GM13976 (cell line): ENCODE data around the gene NANS.

Experiments
- DNase-seq: peaks from one replicate; pipeline ENCODE4 v3.0.0; 2012; ENCODE audit warnings: low spot score
- in situ Hi-C: fragments of 300-500 bp; cut with MboI; formaldehyde crosslinking; loops from one replicate; pipeline ENCODE4 v1.12.0; 2022; ENCODE audit warnings: low sequenced_read_pairs, mixed read lengths, inconsistent platforms; ENCODE audit not compliant: unreplicated experiment
- TF ChIP-seq, protein P1 (sequence below): IDR thresholded peaks from 2 replicates; pipeline ENCODE4 v1.5.1; 2012; ENCODE audit warnings: borderline replicate concordance, mild to moderate bottlenecking; ENCODE audit not compliant: insufficient read depth; ENCODE audit errors: extremely low read depth, missing control alignments, control extremely low read depth

Gene NANS

GRCh38 chr9:98083061-98083501, 26.5 kb downstream of the NANS start:
- DNase-seq, result no peak
- TF ChIP-seq, protein P1, sequence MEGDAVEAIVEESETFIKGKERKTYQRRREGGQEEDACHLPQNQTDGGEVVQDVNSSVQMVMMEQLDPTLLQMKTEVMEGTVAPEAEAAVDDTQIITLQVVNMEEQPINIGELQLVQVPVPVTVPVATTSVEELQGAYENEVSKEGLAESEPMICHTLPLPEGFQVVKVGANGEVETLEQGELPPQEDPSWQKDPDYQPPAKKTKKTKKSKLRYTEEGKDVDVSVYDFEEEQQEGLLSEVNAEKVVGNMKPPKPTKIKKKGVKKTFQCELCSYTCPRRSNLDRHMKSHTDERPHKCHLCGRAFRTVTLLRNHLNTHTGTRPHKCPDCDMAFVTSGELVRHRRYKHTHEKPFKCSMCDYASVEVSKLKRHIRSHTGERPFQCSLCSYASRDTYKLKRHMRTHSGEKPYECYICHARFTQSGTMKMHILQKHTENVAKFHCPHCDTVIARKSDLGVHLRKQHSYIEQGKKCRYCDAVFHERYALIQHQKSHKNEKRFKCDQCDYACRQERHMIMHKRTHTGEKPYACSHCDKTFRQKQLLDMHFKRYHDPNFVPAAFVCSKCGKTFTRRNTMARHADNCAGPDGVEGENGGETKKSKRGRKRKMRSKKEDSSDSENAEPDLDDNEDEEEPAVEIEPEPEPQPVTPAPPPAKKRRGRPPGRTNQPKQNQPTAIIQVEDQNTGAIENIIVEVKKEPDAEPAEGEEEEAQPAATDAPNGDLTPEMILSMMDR, result no peak
- in situ Hi-C loops, result no loop called here

DNA sequence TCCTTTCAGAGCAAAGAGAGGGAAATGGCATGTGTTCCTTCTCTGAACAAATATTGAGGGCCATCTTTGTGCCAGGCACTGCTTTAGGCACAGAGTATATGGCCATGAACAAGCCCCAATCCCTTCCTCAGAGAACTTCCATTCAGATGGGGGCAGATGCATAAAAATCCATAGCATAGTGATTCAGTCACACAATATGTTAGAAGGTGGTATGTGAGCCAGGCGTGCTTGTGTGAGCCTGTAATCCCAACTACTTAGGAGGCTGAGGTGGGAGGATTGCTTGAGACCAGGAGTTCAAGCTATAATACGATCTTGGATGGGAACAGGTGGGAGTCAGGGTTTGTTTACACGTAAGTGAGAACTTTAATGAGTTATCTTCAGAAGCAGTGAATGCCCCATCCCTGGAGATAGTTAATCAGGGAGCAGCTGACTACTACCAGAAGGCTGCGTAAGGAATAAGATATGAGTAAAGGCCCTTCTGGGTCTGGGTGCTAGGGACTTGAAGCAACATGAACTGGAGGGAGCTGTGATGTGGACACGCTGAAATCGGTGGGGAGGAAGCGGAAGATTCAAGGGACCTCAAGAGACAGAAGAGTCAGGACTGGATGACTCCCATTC, 27.1 kb downstream of the NANS start:
- no peak for DNase-seq
- in situ Hi-C loops, result no loop called here
- TF ChIP-seq, protein P1, result no peak

- DNase-seq, result no peak
- in situ Hi-C loops, result no loop called here
- TF ChIP-seq, protein P1, result no peak
Measured at GRCh38 chr9:98084396-98084795, 27.9 kb downstream of the NANS start.

DNA sequence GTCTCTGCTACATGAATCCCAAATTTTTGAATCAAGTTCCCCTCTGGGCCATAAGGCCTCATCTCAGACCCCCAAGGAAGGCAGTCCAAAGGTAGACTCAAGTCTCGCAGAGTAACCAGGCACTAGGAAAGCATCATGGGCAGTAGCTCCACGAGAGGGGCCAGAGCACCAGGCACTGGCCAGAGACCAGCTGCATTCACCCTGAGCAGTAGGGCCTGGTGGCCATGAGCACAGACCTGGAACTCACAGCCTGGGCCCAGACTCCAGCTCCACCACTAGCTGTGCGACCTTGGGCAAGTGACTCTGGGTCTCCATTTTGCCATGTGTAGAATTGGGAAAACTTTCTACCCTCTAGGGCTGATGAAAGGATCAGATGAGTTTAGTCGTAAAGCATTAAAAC, 28.5 kb downstream of the NANS start:
- TF ChIP-seq, protein P1, result no peak
- no peak for DNase-seq
- in situ Hi-C loops, result no loop called here

- TF ChIP-seq, protein P1, result no peak
- in situ Hi-C loops, result no loop called here
- no peak for DNase-seq
Measured at GRCh38 chr9:98085944-98086343, 29.4 kb downstream of the NANS start.

GRCh38 chr9:98086461-98086860, 29.9 kb downstream of the NANS start:
- TF ChIP-seq, protein P1, result no peak

More at GRCh38 chr9:98086461-98086860, 29.9 kb downstream of the NANS start:
- no peak for DNase-seq
- in situ Hi-C loops, result no loop called here
